Activated CD8-positive, alpha-beta T cell treated with anti-CD3 and anti-CD28 coated beads, Interleukin-2, amount 10 ng/mL, durations not matched to agents 7 days and 5 days (primary cell): Measurements from ENCODE around the gene S1PR2. TPM values are rescaled to one million over a fixed set of nuclear protein-coding genes. Genes with fewer than 3 reads are reported as not detected.
"Not testable (repeated sequence)": the region's sequence is repeated elsewhere in the genome, so short reads cannot be mapped to it uniquely, and the experiment has no call there.

Experiments used
- ATAC-seq: fragments of 150-1000 bp; cut with Tn5 transposase; one replicate; pipeline ENCODE4 v1.10.0; 2021; ENCODE audit warnings: moderate library complexity
- CTCF ChIA-PET: fragments of 350-600 bp; sonication (Branson Sonifier 250); formaldehyde crosslinking; loops from one replicate; lab custom pipeline; 2021; ENCODE audit warnings: antibody characterized with exemption; lab: Charles Lee
- POLR2A ChIA-PET: fragments of 350-600 bp; sonication (Branson Sonifier 250); formaldehyde crosslinking; loops from one replicate; lab custom pipeline; 2021; ENCODE audit warnings: antibody characterized with exemption; lab: Charles Lee
- DNase-seq: peaks from one replicate; pipeline ENCODE4 v3.0.0-alpha.2; 2020
- H3K27ac Mint-ChIP-seq: one replicate; pipeline ENCODE4 v1.8.0; 2021; ENCODE audit warnings: mild to moderate bottlenecking, mixed read lengths
- H3K27me3 Mint-ChIP-seq: one replicate; pipeline ENCODE4 v1.8.0; 2021; ENCODE audit warnings: low read depth, mixed read lengths
- H3K36me3 Mint-ChIP-seq: one replicate; pipeline ENCODE4 v1.8.0; 2021; ENCODE audit warnings: low read depth, mixed read lengths
- H3K4me1 Mint-ChIP-seq: one replicate; pipeline ENCODE4 v1.8.0; 2021; ENCODE audit warnings: low read depth, mixed read lengths
- H3K4me3 Mint-ChIP-seq: one replicate; pipeline ENCODE4 v1.8.0; 2021; ENCODE audit warnings: mild to moderate bottlenecking, mixed read lengths
- H3K9me3 Mint-ChIP-seq: one replicate; pipeline ENCODE4 v1.8.0; 2022; ENCODE audit warnings: mixed read lengths; ENCODE audit not compliant: insufficient read depth
- total RNA-seq, 2 experiments: library from RNA; stranded (reverse); gene quantifications; one replicate each; pipeline ENCODE4 v1.2.3, GENCODE V29; 2021

Gene S1PR2
- total RNA-seq, 2 experiments from 2014 or later, result 3.5 to 3.8 TPM

- POLR2A ChIA-PET, result no interaction called here
- CTCF ChIA-PET, result interaction anchor here (0.6 to 0.9 kb wide), 4 partner anchors 17 to 135 kb away, joined by 3 to 4 read pairs (median 4); partner anchors contain the start of gene ICAM1
- peaks cover 53% of the 10 kb centered on the region for H3K36me3 Mint-ChIP-seq
- peak overlapping the region; percentile 7 for H3K27ac Mint-ChIP-seq
- DNase-seq, result no peak
- no peaks in the 10 kb centered on the region for H3K27me3 Mint-ChIP-seq
- H3K4me3 Mint-ChIP-seq, result no peak overlapping the region
- peaks cover 39% of the 10 kb centered on the region for H3K4me1 Mint-ChIP-seq
- no peaks in the 10 kb centered on the region for H3K9me3 Mint-ChIP-seq
- no peak for ATAC-seq
These were observed 23.1 kb upstream of the S1PR2 start for GRCh38 chr19:10254244-10254643.

DNA sequence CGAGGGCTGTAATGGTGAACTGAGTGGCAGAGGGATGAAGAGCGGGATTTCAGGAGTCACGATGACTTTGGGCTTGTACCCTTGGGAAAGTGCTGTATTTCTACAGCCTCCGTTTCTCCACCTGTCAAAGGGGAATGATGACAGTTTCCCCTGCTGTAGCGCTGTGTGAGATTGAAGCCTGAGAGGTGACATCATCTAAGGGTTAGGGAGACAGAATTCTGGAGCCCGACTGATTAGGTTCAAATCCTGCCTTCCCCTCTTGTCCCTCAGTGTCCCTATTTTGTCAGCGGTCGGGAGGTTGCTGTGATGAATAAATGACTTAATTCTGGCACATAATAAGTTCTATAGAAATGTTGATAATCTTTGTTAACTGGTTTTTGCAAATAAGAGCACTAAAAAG lies 21.6 kb upstream of the S1PR2 start:
- CTCF ChIA-PET, result interaction anchor here (2.1 kb wide), 1 partner anchor 136 kb away, joined by 8 read pairs; no protein-coding TSS in a partner anchor

DNA sequence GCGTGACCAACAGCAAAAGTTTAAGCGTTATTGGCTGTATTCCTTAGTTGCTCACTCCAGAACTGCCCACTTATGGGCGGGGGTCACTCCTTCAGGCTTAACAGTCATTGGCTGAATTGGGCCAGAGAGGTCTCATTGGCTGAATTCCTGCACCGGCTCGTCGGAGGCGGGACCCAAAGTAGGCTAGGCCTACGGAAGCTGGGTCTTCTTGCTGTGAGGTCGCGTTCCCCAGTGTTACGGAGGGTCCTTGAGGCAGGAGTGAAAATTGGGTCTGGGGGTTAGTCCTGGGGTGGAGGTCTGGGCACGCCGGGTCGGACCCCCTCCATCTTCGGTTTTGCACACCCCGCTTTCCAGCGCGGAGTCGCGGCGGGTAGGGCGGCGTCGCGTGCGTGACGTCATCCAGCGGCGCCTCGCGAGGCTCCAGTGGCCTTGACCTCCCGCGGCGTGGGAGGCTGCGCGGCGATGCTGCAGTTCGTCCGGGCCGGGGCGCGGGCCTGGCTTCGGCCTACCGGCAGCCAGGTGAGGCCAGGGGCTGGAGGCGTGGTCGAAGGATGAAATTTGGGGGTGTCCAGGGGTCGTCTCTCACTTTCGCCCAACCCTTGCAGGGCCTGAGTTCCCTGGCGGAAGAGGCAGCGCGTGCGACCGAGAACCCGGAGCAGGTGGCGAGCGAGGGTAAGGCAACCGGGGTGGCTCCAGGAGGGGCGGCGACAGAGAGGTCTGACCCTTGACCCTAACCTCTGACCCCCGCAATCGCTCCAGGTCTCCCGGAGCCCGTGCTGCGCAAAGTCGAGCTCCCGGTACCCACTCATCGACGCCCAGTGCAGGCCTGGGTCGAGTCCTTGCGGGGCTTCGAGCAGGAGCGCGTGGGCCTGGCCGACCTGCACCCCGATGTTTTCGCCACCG lies 20.9 kb upstream of the S1PR2 start, which contains the start of gene MRPL4:
TSS of gene MRPL4 (plus strand) at position 423 of the 903 bp plus-strand sequence. CDS start at position 463, 40 bp downstream.
- no peaks in the 10 kb centered on the region for H3K9me3 Mint-ChIP-seq
- peaks cover 32% of the 10 kb centered on the region for H3K36me3 Mint-ChIP-seq
- CTCF ChIA-PET, result interaction anchor here (0.7 to 4.0 kb wide), 13 partner anchors 8 to 320 kb away, joined by 3 to 62 read pairs (median 7); partner anchors contain the start of genes DNMT1 and ICAM1
- peak; percentile 99 for ATAC-seq
- POLR2A ChIA-PET, result interaction anchor here (0.6 to 1.1 kb wide), 8 partner anchors 19 to 168 kb away, joined by 3 to 4 read pairs (median 3); no protein-coding TSS in a partner anchor
- DNase-seq, result peak; percentile 99
- H3K27me3 Mint-ChIP-seq, result no peaks in the 10 kb centered on the region
- H3K4me3 Mint-ChIP-seq, result peak within 1 kb of the TSS; percentile 87
- H3K27ac Mint-ChIP-seq, result peak within 1 kb of the TSS; percentile 95
- H3K4me1 Mint-ChIP-seq, result peaks cover 32% of the 10 kb centered on the region

More for the DNA sequence above, 21.6 kb upstream of the S1PR2 start:
- H3K27ac Mint-ChIP-seq, result peak overlapping the region; percentile 95
- ATAC-seq (no peak), DNase-seq (no peak)
- peaks cover 38% of the 10 kb centered on the region for H3K36me3 Mint-ChIP-seq
- peak overlapping the region; percentile 87 for H3K4me3 Mint-ChIP-seq
- H3K4me1 Mint-ChIP-seq, result peaks cover 32% of the 10 kb centered on the region
- no peaks in the 10 kb centered on the region for H3K27me3 Mint-ChIP-seq
- H3K9me3 Mint-ChIP-seq, result no peaks in the 10 kb centered on the region
- POLR2A ChIA-PET, result interaction anchor here (0.7 kb wide), 1 partner anchor 130 kb away, joined by 3 read pairs; no protein-coding TSS in a partner anchor

DNA sequence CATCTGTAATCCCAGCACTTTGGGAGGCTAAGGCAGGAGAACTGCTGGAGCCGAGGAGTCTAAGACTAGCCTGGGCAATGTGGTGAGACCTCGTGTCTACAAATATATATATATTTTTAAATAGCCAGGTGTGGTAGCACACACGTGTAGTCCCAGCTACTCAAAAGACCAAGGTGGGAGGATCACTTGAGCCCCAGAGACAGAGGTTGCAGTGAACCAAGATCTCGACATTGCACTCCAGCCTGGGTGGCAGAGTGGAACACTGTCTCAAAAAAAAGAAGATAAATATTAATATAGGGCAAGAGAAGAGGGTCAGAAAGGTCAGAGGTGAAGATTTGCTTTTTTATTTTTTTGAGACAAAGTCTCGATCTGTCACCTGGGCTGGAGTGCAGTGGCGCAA lies 15.4 kb upstream of the S1PR2 start:
- Mint-ChIP-seq H3K9me3 (no peaks in the 10 kb centered on the region), H3K27me3 (peaks cover 2% of the 10 kb centered on the region), H3K4me1 (peaks cover 7% of the 10 kb centered on the region), H3K36me3 (no peaks in the 10 kb centered on the region), H3K27ac (no peak overlapping the region), H3K4me3 (no peak overlapping the region)
- ATAC-seq, result no peak
- CTCF ChIA-PET, result interaction anchor here (1.5 kb wide), 1 partner anchor 52 kb away, joined by 4 read pairs; the partner anchor contains the start of gene DNMT1
- POLR2A ChIA-PET, result interaction anchor here (0.6 kb wide), 1 partner anchor 717 kb away, joined by 3 read pairs; no protein-coding TSS in a partner anchor
- no peak for DNase-seq

- H3K4me1 Mint-ChIP-seq, result peaks cover 3% of the 10 kb centered on the region
- DNase-seq (no peak), ATAC-seq (no peak)
- H3K36me3 Mint-ChIP-seq, result no peaks in the 10 kb centered on the region
- ChIA-PET CTCF (interaction anchor here (2.0 kb wide), 1 partner anchor 17 kb away, joined by 7 read pairs; no protein-coding TSS in a partner anchor), POLR2A (interaction anchor here (0.8 to 1.3 kb wide), 2 partner anchors 9 to 10 kb away, joined by 3 to 4 read pairs; no protein-coding TSS in a partner anchor)
- H3K27me3 Mint-ChIP-seq, result peaks cover 2% of the 10 kb centered on the region
- H3K4me3 Mint-ChIP-seq, result no peak overlapping the region
- no peaks in the 10 kb centered on the region for H3K9me3 Mint-ChIP-seq
- peak overlapping the region; percentile 24 for H3K27ac Mint-ChIP-seq
These were observed 14.2 kb upstream of the S1PR2 start for GRCh38 chr19:10245189-10245939.

DNA sequence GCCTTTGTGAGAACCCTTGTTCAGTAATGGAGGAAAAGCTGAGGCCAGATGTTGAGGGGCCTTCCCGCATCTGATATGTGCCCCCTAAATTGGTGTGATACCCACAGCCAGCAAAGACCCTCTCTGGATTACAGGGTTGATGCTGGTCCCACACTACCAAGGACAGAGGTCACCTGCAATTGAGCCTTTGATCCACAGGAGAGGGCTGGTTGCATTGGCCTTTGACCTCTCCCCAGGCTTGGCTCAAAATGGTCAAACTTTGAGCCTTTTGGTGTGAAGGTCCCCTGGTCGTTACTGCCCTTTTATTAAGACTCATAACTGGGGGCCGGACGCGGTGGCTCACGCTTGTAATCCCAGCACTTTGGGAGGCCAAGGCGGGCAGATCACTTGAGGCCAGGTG lies 12.5 kb upstream of the S1PR2 start:
- DNase-seq (no peak), ATAC-seq (no peak)
- Mint-ChIP-seq H3K36me3 (no peaks in the 10 kb centered on the region), H3K4me1 (no peaks in the 10 kb centered on the region), H3K27me3 (peaks cover 2% of the 10 kb centered on the region), H3K9me3 (no peaks in the 10 kb centered on the region), H3K27ac (no peak overlapping the region), H3K4me3 (no peak overlapping the region)
- POLR2A ChIA-PET, result no interaction called here
- CTCF ChIA-PET, result interaction anchor here (1.1 to 2.0 kb wide), 2 partner anchors 15 to 24 kb away, joined by 3 to 7 read pairs; no protein-coding TSS in a partner anchor

- not testable (repeated sequence) for H3K36me3 Mint-ChIP-seq, H3K27ac Mint-ChIP-seq, ATAC-seq, DNase-seq, H3K9me3 Mint-ChIP-seq, H3K4me1 Mint-ChIP-seq, H3K27me3 Mint-ChIP-seq, H3K4me3 Mint-ChIP-seq
- CTCF ChIA-PET, result interaction anchor here (0.6 kb wide), 1 partner anchor 212 kb away, joined by 3 read pairs; no protein-coding TSS in a partner anchor
- POLR2A ChIA-PET, result interaction anchor here (0.6 kb wide), 1 partner anchor 18 kb away, joined by 3 read pairs; no protein-coding TSS in a partner anchor
These were observed 10.8 kb upstream of the S1PR2 start for GRCh38 chr19:10241826-10242449.

- ChIA-PET POLR2A (no interaction called here), CTCF (interaction anchor here (0.6 to 2.1 kb wide), 2 partner anchors 10 to 12 kb away, joined by 3 to 13 read pairs; no protein-coding TSS in a partner anchor)
- no peaks in the 10 kb centered on the region for H3K9me3 Mint-ChIP-seq
- DNase-seq, result no peak
- H3K27me3 Mint-ChIP-seq, result no peaks in the 10 kb centered on the region
- H3K4me3 Mint-ChIP-seq, result no peak overlapping the region
- no peak for ATAC-seq
- peak overlapping the region; percentile 30 for H3K27ac Mint-ChIP-seq
- H3K36me3 Mint-ChIP-seq, result peaks cover 3% of the 10 kb centered on the region
- peaks cover 27% of the 10 kb centered on the region for H3K4me1 Mint-ChIP-seq
These were observed 7.1 kb upstream of the S1PR2 start for GRCh38 chr19:10238172-10238783.

GRCh38 chr19:10237702-10238101 lies 6.6 kb upstream of the S1PR2 start:
- CTCF ChIA-PET, result interaction anchor here (2.1 to 2.2 kb wide), 2 partner anchors 13 kb away, joined by 13 to 31 read pairs; partner anchors contain the start of gene MRPL4
- peaks cover 3% of the 10 kb centered on the region for H3K36me3 Mint-ChIP-seq
- no peaks in the 10 kb centered on the region for H3K27me3 Mint-ChIP-seq
- no peak overlapping the region for H3K4me3 Mint-ChIP-seq
- peak overlapping the region; percentile 30 for H3K27ac Mint-ChIP-seq
- ATAC-seq (no peak), DNase-seq (no peak)
- no peaks in the 10 kb centered on the region for H3K9me3 Mint-ChIP-seq
- POLR2A ChIA-PET, result no interaction called here
- H3K4me1 Mint-ChIP-seq, result peaks cover 27% of the 10 kb centered on the region

- ChIA-PET CTCF (interaction anchor here (0.8 to 2.2 kb wide), 8 partner anchors 15 to 244 kb away, joined by 3 to 31 read pairs (median 4); partner anchors contain the start of gene MRPL4), POLR2A (interaction anchor here (0.7 to 1.9 kb wide), 8 partner anchors 9 to 43 kb away, joined by 3 to 9 read pairs (median 4); partner anchors contain the start of gene DNMT1)
- H3K27me3 Mint-ChIP-seq, DNase-seq, H3K9me3 Mint-ChIP-seq, ATAC-seq, H3K36me3 Mint-ChIP-seq: not testable (repeated sequence)
- Mint-ChIP-seq H3K4me1 (peaks cover 29% of the 10 kb centered on the region), H3K4me3 (peak overlapping the region; percentile 86), H3K27ac (peak overlapping the region; percentile 99)
These were observed 4.3 kb upstream of the S1PR2 start for GRCh38 chr19:10235409-10235808.
